Measurements from ENCODE around the gene POLE3. TPM values are rescaled to one million over a fixed set of nuclear protein-coding genes. Genes with fewer than 3 reads are reported as not detected.

POLE3 gene
- total and polyA plus RNA-seq, 9 of the 15 experiments (the other 6 are each of a cell fraction or from before 2014, with no cell fraction given) = 52.6 to 179 (median 110) TPM

- TF ChIP-seq, protein P1, sequence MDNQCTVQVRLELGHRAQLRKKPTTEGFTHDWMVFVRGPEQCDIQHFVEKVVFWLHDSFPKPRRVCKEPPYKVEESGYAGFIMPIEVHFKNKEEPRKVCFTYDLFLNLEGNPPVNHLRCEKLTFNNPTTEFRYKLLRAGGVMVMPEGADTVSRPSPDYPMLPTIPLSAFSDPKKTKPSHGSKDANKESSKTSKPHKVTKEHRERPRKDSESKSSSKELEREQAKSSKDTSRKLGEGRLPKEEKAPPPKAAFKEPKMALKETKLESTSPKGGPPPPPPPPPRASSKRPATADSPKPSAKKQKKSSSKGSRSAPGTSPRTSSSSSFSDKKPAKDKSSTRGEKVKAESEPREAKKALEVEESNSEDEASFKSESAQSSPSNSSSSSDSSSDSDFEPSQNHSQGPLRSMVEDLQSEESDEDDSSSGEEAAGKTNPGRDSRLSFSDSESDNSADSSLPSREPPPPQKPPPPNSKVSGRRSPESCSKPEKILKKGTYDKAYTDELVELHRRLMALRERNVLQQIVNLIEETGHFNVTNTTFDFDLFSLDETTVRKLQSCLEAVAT (IDR thresholded peaks at IDR 0.05) = peak in 1 of 2 experiments; percentile 71; a peak in 1 of 4 replicates
- TF ChIP-seq ZNF316 (IDR thresholded peaks at IDR 0.05) (peak; percentile 98), EHMT2 (IDR thresholded peaks at IDR 0.05) (0 out of 2 replicates have a peak, but pooled peaks have one; percentile 16), NFE2L1 (tag; IDR thresholded peaks at IDR 0.05; ENCODE audit: borderline replicate concordance, low read depth) (no peak), THRAP3 (IDR thresholded peaks at IDR 0.05; ENCODE audit: borderline replicate concordance) (no peak), ZNF592 (IDR thresholded peaks at IDR 0.05) (no peak), KDM4B (IDR thresholded peaks at IDR 0.05; ENCODE audit: borderline replicate concordance in 2 of 2, low read depth in 1 of 2) (no peak), C11orf30 (IDR thresholded peaks at IDR 0.05; ENCODE audit: low read depth) (peak; percentile 96)
- TF ChIP-seq, protein P2, sequence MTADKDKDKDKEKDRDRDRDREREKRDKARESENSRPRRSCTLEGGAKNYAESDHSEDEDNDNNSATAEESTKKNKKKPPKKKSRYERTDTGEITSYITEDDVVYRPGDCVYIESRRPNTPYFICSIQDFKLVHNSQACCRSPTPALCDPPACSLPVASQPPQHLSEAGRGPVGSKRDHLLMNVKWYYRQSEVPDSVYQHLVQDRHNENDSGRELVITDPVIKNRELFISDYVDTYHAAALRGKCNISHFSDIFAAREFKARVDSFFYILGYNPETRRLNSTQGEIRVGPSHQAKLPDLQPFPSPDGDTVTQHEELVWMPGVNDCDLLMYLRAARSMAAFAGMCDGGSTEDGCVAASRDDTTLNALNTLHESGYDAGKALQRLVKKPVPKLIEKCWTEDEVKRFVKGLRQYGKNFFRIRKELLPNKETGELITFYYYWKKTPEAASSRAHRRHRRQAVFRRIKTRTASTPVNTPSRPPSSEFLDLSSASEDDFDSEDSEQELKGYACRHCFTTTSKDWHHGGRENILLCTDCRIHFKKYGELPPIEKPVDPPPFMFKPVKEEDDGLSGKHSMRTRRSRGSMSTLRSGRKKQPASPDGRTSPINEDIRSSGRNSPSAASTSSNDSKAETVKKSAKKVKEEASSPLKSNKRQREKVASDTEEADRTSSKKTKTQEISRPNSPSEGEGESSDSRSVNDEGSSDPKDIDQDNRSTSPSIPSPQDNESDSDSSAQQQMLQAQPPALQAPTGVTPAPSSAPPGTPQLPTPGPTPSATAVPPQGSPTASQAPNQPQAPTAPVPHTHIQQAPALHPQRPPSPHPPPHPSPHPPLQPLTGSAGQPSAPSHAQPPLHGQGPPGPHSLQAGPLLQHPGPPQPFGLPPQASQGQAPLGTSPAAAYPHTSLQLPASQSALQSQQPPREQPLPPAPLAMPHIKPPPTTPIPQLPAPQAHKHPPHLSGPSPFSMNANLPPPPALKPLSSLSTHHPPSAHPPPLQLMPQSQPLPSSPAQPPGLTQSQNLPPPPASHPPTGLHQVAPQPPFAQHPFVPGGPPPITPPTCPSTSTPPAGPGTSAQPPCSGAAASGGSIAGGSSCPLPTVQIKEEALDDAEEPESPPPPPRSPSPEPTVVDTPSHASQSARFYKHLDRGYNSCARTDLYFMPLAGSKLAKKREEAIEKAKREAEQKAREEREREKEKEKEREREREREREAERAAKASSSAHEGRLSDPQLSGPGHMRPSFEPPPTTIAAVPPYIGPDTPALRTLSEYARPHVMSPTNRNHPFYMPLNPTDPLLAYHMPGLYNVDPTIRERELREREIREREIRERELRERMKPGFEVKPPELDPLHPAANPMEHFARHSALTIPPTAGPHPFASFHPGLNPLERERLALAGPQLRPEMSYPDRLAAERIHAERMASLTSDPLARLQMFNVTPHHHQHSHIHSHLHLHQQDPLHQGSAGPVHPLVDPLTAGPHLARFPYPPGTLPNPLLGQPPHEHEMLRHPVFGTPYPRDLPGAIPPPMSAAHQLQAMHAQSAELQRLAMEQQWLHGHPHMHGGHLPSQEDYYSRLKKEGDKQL (CRISPR knock-in tag; IDR thresholded peaks at IDR 0.05; ENCODE audit: borderline replicate concordance) = no peak
Measured at GRCh38 chr9:113380869-113381378, 29.6 kb downstream of the POLE3 start (continued).
